ENCODE measurements around the gene PGBD2. TPM values are rescaled to one million over a fixed set of nuclear protein-coding genes. Genes with fewer than 3 reads are reported as not detected.

Gene PGBD2
- total and polyA plus RNA-seq, 2 of the 13 experiments (the other 11 are each of a cell fraction or from before 2014, with no cell fraction given): 6.0 to 7.4 TPM

DNA sequence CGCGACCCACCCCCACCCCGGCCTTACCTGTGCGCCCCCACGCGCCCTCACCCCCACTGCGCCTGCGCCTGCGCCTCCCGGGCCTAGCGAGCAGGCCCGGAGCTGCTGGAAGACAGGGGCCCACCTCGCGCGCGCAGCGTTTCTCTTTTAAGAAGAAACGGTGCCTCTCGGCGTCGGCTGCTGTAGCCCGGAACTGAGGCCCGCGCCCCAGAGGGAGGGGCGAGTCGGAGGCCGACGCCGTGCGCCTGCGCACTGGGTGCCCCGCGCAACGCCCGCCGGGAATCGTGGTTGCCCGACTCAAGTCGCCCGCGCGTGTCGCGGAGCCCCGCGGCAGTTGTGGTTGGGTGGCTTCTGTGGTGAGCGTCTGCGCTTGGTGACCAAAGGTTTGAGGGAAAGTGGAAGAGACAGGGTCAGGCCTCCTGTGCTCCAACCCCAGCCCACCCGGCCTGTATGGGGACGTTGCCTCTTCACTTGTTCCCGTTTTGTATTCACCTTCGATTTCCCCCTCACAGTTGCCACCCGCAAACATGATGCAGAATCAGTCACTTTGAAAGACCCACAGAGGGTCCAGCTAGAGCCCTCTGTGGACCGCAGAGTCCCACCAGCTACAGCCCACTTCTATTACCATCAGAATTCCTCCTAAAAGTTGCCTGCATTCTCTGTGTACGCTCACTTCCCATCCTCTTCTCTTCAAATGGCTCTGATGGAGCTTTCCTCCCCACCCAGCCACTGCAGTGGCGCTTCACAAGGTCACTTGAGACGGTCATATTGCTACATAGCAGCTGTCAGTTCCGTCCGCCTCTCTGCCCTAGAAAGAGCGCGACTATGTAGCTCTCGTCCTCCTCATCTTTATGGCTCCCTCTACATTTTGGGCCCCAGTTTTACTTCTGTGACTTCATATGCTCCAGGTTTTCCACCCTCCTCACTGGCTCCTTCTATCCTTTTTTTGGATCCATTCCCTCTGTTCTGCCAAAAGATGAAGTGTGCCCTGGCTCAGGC, 46.8 kb upstream of the PGBD2 start, which contains the start of gene ZNF692 (continued):
- TF ChIP-seq, protein P1, sequence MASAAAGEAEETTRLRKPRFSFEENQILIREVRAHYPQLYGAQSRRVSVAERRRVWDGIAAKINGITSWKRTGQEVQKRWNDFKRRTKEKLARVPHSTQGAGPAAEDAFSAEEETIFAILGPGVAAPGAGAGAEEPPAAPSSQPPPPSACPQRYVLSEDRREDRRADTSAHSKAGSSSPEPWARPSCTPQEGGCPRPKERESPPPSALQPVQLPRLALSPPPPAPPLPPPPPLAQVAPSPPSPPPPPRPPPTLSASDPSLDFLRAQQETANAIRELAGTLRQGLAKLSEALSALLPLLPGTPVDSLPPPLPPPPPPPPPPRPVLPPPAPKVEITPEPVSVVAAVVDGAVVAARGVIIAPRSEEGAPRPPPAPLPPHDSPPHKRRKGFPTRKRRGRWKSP (CRISPR knock-in tag; IDR thresholded peaks at IDR 0.05): peak; percentile 77
- TF ChIP-seq ZKSCAN1 (IDR thresholded peaks at IDR 0.05; ENCODE audit: low read length) (no peak), PAWR (CRISPR knock-in tag; IDR thresholded peaks at IDR 0.05; ENCODE audit: borderline replicate concordance) (no peak), ZBTB3 (CRISPR knock-in tag; IDR thresholded peaks at IDR 0.05; ENCODE audit: borderline replicate concordance, low read depth) (0 out of 2 replicates have a peak, but pooled peaks have one; percentile 50), SMAD1 (CRISPR knock-in tag; IDR thresholded peaks at IDR 0.05; ENCODE audit: borderline replicate concordance, low read depth) (no peak), ZNF816 (CRISPR knock-in tag; IDR thresholded peaks at IDR 0.05; ENCODE audit: borderline replicate concordance) (peak; percentile 54; the same call in 1 of the 2 replicates), ZNF260 (CRISPR knock-in tag; IDR thresholded peaks at IDR 0.05; ENCODE audit: borderline replicate concordance, low read depth) (no peak), ZNF713 (CRISPR knock-in tag; IDR thresholded peaks at IDR 0.05) (no peak), ZNF572 (CRISPR knock-in tag; IDR thresholded peaks at IDR 0.05) (no peak), SAP130 (CRISPR knock-in tag; IDR thresholded peaks at IDR 0.05; ENCODE audit: low read depth) (peak; percentile 64), SOX13 (IDR thresholded peaks at IDR 0.05) (no peak), SOX13 (CRISPR knock-in tag; conservative IDR thresholded peaks at IDR 0.05 in 1 of 2, IDR thresholded peaks at IDR 0.05 in 1 of 2) (no peak)
- TF ChIP-seq, protein P2, sequence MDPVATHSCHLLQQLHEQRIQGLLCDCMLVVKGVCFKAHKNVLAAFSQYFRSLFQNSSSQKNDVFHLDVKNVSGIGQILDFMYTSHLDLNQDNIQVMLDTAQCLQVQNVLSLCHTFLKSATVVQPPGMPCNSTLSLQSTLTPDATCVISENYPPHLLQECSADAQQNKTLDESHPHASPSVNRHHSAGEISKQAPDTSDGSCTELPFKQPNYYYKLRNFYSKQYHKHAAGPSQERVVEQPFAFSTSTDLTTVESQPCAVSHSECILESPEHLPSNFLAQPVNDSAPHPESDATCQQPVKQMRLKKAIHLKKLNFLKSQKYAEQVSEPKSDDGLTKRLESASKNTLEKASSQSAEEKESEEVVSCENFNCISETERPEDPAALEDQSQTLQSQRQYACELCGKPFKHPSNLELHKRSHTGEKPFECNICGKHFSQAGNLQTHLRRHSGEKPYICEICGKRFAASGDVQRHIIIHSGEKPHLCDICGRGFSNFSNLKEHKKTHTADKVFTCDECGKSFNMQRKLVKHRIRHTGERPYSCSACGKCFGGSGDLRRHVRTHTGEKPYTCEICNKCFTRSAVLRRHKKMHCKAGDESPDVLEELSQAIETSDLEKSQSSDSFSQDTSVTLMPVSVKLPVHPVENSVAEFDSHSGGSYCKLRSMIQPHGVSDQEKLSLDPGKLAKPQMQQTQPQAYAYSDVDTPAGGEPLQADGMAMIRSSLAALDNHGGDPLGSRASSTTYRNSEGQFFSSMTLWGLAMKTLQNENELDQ (CRISPR knock-in tag; IDR thresholded peaks at IDR 0.05; ENCODE audit: borderline replicate concordance): no peak
- TF ChIP-seq, protein P3, sequence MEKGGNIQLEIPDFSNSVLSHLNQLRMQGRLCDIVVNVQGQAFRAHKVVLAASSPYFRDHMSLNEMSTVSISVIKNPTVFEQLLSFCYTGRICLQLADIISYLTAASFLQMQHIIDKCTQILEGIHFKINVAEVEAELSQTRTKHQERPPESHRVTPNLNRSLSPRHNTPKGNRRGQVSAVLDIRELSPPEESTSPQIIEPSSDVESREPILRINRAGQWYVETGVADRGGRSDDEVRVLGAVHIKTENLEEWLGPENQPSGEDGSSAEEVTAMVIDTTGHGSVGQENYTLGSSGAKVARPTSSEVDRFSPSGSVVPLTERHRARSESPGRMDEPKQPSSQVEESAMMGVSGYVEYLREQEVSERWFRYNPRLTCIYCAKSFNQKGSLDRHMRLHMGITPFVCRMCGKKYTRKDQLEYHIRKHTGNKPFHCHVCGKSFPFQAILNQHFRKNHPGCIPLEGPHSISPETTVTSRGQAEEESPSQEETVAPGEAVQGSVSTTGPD (CRISPR knock-in tag; IDR thresholded peaks at IDR 0.05): no peak
- TF ChIP-seq, protein P4, sequence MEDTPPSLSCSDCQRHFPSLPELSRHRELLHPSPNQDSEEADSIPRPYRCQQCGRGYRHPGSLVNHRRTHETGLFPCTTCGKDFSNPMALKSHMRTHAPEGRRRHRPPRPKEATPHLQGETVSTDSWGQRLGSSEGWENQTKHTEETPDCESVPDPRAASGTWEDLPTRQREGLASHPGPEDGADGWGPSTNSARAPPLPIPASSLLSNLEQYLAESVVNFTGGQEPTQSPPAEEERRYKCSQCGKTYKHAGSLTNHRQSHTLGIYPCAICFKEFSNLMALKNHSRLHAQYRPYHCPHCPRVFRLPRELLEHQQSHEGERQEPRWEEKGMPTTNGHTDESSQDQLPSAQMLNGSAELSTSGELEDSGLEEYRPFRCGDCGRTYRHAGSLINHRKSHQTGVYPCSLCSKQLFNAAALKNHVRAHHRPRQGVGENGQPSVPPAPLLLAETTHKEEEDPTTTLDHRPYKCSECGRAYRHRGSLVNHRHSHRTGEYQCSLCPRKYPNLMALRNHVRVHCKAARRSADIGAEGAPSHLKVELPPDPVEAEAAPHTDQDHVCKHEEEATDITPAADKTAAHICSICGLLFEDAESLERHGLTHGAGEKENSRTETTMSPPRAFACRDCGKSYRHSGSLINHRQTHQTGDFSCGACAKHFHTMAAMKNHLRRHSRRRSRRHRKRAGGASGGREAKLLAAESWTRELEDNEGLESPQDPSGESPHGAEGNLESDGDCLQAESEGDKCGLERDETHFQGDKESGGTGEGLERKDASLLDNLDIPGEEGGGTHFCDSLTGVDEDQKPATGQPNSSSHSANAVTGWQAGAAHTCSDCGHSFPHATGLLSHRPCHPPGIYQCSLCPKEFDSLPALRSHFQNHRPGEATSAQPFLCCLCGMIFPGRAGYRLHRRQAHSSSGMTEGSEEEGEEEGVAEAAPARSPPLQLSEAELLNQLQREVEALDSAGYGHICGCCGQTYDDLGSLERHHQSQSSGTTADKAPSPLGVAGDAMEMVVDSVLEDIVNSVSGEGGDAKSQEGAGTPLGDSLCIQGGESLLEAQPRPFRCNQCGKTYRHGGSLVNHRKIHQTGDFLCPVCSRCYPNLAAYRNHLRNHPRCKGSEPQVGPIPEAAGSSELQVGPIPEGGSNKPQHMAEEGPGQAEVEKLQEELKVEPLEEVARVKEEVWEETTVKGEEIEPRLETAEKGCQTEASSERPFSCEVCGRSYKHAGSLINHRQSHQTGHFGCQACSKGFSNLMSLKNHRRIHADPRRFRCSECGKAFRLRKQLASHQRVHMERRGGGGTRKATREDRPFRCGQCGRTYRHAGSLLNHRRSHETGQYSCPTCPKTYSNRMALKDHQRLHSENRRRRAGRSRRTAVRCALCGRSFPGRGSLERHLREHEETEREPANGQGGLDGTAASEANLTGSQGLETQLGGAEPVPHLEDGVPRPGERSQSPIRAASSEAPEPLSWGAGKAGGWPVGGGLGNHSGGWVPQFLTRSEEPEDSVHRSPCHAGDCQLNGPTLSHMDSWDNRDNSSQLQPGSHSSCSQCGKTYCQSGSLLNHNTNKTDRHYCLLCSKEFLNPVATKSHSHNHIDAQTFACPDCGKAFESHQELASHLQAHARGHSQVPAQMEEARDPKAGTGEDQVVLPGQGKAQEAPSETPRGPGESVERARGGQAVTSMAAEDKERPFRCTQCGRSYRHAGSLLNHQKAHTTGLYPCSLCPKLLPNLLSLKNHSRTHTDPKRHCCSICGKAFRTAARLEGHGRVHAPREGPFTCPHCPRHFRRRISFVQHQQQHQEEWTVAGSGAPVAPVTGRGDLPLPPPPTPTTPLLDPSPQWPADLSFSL (CRISPR knock-in tag; IDR thresholded peaks at IDR 0.05): no peak

Data from HepG2 (cell line).